Stimulated activated CD8-positive, alpha-beta memory T cell treated with anti-CD3 and anti-CD28 coated beads, Interleukin-4, amount 100 ng/mL, for 24 hours (primary cell): ENCODE results near the gene SPRY2.
A peak's percentile ranks its signal among the peaks of the same experiment; 100 is the strongest.
"Not testable (repeated sequence)": the region's sequence is repeated elsewhere in the genome, so short reads cannot be mapped to it uniquely, and the experiment has no call there.

Source experiments
- DNase-seq: peaks from one replicate; pipeline ENCODE4 v3.0.0-alpha.2; 2020; ENCODE audit warnings: low read depth

The SPRY2 gene

GRCh38 chr13:80348750-80349149, 7.8 kb upstream of the SPRY2 start:
- DNase-seq = no peak

- no peak for DNase-seq
These were observed 7.4 kb upstream of the SPRY2 start for GRCh38 chr13:80348314-80348713.

GRCh38 chr13:80345771-80346510, 5.0 kb upstream of the SPRY2 start:
- no peak for DNase-seq

GRCh38 chr13:80344032-80344431, 3.1 kb upstream of the SPRY2 start:
- DNase-seq = not testable (repeated sequence)

GRCh38 chr13:80342471-80343371, 1.8 kb upstream of the SPRY2 start:
- peak; percentile 55 for DNase-seq

- DNase-seq = no peak
These were observed 937 bp upstream of the SPRY2 start for GRCh38 chr13:80341756-80342370.

- DNase-seq = no peak
These were observed 250 bp downstream of the SPRY2 start for GRCh38 chr13:80340651-80341100.

GRCh38 chr13:80339912-80340650, 845 bp downstream of the SPRY2 start:
- no peak for DNase-seq

GRCh38 chr13:80339563-80339911, 1.4 kb downstream of the SPRY2 start:
- no peak for DNase-seq

GRCh38 chr13:80338781-80339562, 2.0 kb downstream of the SPRY2 start:
- DNase-seq = peak; percentile 1

GRCh38 chr13:80337288-80338081, 3.4 kb downstream of the SPRY2 start:
- no peak for DNase-seq

GRCh38 chr13:80336776-80337287, 4.1 kb downstream of the SPRY2 start:
- no peak for DNase-seq

GRCh38 chr13:80336370-80336769, 4.6 kb downstream of the SPRY2 start:
- DNase-seq = no peak

- no peak for DNase-seq
These were observed 6.2 kb downstream of the SPRY2 start for GRCh38 chr13:80334597-80335260.

GRCh38 chr13:80331984-80332383, 8.9 kb downstream of the SPRY2 start:
- DNase-seq = no peak

GRCh38 chr13:80329250-80329649, 11.7 kb downstream of the SPRY2 start:
- no peak for DNase-seq

GRCh38 chr13:80319004-80319403, 21.9 kb downstream of the SPRY2 start:
- no peak for DNase-seq

GRCh38 chr13:80314711-80315653, 25.9 kb downstream of the SPRY2 start:
- no peak for DNase-seq
